Measurements from ENCODE around the gene STX1B. TPM values are rescaled to one million over a fixed set of nuclear protein-coding genes. Genes with fewer than 3 reads are reported as not detected.
A peak's percentile ranks its signal among the peaks of the same experiment; 100 is the strongest.

STX1B gene
- polyA plus RNA-seq, 1 donor (not counting 4 experiments of a cell fraction or from before 2014, with no cell fraction given), result 0.34 TPM

DNA sequence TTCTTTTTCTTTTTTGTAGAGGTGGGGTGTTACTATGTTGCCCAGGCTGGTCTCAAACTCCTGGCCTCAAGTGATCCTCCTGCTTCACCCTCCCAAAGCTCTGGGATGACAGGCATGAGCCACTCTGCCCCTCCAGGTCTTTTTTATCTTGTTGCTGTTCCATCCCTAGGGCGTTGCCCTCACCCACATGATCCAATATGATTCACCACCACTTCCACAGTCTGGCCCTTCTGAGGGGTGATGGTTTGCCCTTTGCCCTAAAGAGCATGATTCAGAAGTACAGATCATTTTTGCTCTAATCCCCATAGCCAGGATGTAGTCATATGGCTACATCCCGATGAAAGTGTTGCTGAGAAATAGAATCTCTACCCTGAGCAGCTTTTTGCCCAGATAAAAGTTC, 41.7 kb upstream of the STX1B start:
- FAIRE-seq (peak; percentile 94), DNase-seq (ENCODE audit: low read depth, low spot score) (peak; percentile 73)
- Histone ChIP-seq H3K27me3 (ENCODE audit: control insufficient read depth, extremely low read depth, insufficient read depth, low read length) (no peaks in the 10 kb centered on the region), H2AFZ (ENCODE audit: control insufficient read depth, low read length) (peak overlapping the region; percentile 17), H3K27ac (ENCODE audit: control insufficient read depth, insufficient read depth, low read length) (peak overlapping the region; percentile 59), H3K79me2 (ENCODE audit: control insufficient read depth, insufficient read depth, low read length) (no peaks in the 10 kb centered on the region), H3K4me2 (ENCODE audit: control insufficient read depth, extremely low read depth, insufficient read depth, low read depth, low read length) (peak overlapping the region; percentile 58), H3K4me3 (ENCODE audit: control insufficient read depth in 2 of 3, extremely low read depth in 1 of 3, insufficient read depth in 2 of 3, low read depth in 1 of 3, low read length in 3 of 3) (no peak overlapping the region), H3K9me1 (ENCODE audit: control insufficient read depth, extremely low read depth, insufficient read depth, low read length) (no peaks in the 10 kb centered on the region), H3K9ac (ENCODE audit: control insufficient read depth, extremely low read depth, insufficient read depth, low read length) (no peak overlapping the region), H3K4me1 (ENCODE audit: control insufficient read depth, extremely low read depth, insufficient read depth, low read length) (peaks cover 13% of the 10 kb centered on the region), H4K20me1 (ENCODE audit: control insufficient read depth, extremely low read depth, insufficient read depth, low read length) (no peaks in the 10 kb centered on the region), H3K9me3 (ENCODE audit: control insufficient read depth, low read depth, low read length) (no peaks in the 10 kb centered on the region), H3K36me3 (ENCODE audit: control insufficient read depth in 2 of 2, extremely low read depth in 1 of 2, insufficient read depth in 2 of 2, low read length in 2 of 2) (no peaks in the 10 kb centered on the region)
- dilution Hi-C loops (cut with MboI; ENCODE audit: extremely low pct_ligation_motif_present, low sequenced_read_pairs), result no loop called here
- TF ChIP-seq, protein P1, sequence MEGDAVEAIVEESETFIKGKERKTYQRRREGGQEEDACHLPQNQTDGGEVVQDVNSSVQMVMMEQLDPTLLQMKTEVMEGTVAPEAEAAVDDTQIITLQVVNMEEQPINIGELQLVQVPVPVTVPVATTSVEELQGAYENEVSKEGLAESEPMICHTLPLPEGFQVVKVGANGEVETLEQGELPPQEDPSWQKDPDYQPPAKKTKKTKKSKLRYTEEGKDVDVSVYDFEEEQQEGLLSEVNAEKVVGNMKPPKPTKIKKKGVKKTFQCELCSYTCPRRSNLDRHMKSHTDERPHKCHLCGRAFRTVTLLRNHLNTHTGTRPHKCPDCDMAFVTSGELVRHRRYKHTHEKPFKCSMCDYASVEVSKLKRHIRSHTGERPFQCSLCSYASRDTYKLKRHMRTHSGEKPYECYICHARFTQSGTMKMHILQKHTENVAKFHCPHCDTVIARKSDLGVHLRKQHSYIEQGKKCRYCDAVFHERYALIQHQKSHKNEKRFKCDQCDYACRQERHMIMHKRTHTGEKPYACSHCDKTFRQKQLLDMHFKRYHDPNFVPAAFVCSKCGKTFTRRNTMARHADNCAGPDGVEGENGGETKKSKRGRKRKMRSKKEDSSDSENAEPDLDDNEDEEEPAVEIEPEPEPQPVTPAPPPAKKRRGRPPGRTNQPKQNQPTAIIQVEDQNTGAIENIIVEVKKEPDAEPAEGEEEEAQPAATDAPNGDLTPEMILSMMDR (optimal IDR thresholded peaks at IDR 0.05 in 1 of 3, IDR thresholded peaks at IDR 0.05 in 1 of 3, conservative IDR thresholded peaks at IDR 0.05 in 1 of 3; ENCODE audit: extremely low read depth in 1 of 3, insufficient read depth in 2 of 3, low read length in 3 of 3), result no peak
- no peak for TF ChIP-seq EZH2 (IDR thresholded peaks at IDR 0.05; ENCODE audit: low read length)

DNA sequence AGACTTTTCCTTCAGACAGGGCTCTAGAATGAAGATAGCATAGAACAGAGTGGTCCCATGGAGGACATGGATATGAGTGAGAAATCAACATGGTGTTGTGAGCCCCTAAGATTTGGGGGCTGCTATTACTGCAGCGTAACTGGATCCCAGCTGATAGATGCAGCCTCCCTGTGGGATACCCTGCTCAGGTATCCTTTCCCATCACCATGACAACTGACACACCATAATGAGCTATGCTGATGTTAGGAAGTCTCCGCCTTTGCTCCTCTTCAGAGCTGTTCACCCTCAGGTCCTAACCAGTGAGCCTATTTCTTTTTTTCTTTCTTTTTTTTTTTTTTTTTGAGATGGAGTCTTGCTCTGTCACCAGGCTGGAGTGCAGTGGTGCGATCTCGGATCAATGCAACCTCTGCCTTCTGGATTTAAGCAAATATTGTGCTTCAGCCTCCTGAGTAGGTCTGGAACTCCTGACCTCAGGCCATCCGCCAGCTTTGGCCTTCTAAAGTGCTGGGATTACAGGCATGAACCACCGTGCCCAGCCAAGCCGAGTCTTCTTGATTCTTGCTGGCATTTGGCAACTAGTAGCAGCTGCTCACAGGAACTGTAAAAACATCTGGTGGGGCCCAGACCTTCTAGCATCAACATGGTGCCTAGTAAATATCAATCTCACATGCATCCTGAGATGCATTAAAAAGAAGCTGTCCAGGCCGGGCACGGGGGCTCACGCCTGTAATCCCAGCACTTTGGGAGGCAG, 40.0 kb upstream of the STX1B start:
- FAIRE-seq, result no peak
- Histone ChIP-seq H3K4me3 (ENCODE audit: control insufficient read depth in 2 of 3, extremely low read depth in 1 of 3, insufficient read depth in 2 of 3, low read depth in 1 of 3, low read length in 3 of 3) (no peak overlapping the region), H3K4me2 (ENCODE audit: control insufficient read depth, extremely low read depth, insufficient read depth, low read depth, low read length) (no peak overlapping the region), H2AFZ (ENCODE audit: control insufficient read depth, low read length) (no peak overlapping the region), H3K4me1 (ENCODE audit: control insufficient read depth, extremely low read depth, insufficient read depth, low read length) (peaks cover 13% of the 10 kb centered on the region), H3K9me3 (ENCODE audit: control insufficient read depth, low read depth, low read length) (no peaks in the 10 kb centered on the region), H3K9ac (ENCODE audit: control insufficient read depth, extremely low read depth, insufficient read depth, low read length) (no peak overlapping the region), H3K27ac (ENCODE audit: control insufficient read depth, insufficient read depth, low read length) (no peak overlapping the region), H3K36me3 (ENCODE audit: control insufficient read depth in 2 of 2, extremely low read depth in 1 of 2, insufficient read depth in 2 of 2, low read length in 2 of 2) (no peaks in the 10 kb centered on the region), H3K79me2 (ENCODE audit: control insufficient read depth, insufficient read depth, low read length) (no peaks in the 10 kb centered on the region), H3K9me1 (ENCODE audit: control insufficient read depth, extremely low read depth, insufficient read depth, low read length) (no peaks in the 10 kb centered on the region), H4K20me1 (ENCODE audit: control insufficient read depth, extremely low read depth, insufficient read depth, low read length) (no peaks in the 10 kb centered on the region), H3K27me3 (ENCODE audit: control insufficient read depth, extremely low read depth, insufficient read depth, low read length) (no peaks in the 10 kb centered on the region)
- TF ChIP-seq, protein P1 (optimal IDR thresholded peaks at IDR 0.05 in 1 of 3, IDR thresholded peaks at IDR 0.05 in 1 of 3, conservative IDR thresholded peaks at IDR 0.05 in 1 of 3; ENCODE audit: extremely low read depth in 1 of 3, insufficient read depth in 2 of 3, low read length in 3 of 3), result no peak
- no peak for TF ChIP-seq EZH2 (IDR thresholded peaks at IDR 0.05; ENCODE audit: low read length)
- dilution Hi-C loops (cut with MboI; ENCODE audit: extremely low pct_ligation_motif_present, low sequenced_read_pairs), result no loop called here
- DNase-seq (ENCODE audit: low read depth, low spot score), result no peak
